Skeletal muscle tissue (tissue), 4 donors: ENCODE results near the gene PLCB1. TPM values are rescaled to one million over a fixed set of nuclear protein-coding genes. Genes with fewer than 3 reads are reported as not detected.

Source experiments
- H3K27ac ChIP-seq: one replicate; pipeline ENCODE4 v1.7.0; 2013; ENCODE audit warnings: mild to moderate bottlenecking, low read depth, low read length, inconsistent platforms
- H3K27me3 ChIP-seq, 3 donors: one replicate each; pipeline ENCODE4 v1.7.0; 2013; ENCODE audit warnings: low read length in 3 of 3; ENCODE audit not compliant: control insufficient read depth in 3 of 3, insufficient read depth in 3 of 3
- H3K36me3 ChIP-seq, 3 donors: one replicate each; pipeline ENCODE4 v1.7.0; 2013; ENCODE audit warnings: low read length in 3 of 3; ENCODE audit not compliant: control insufficient read depth in 3 of 3, insufficient read depth in 3 of 3
- H3K4me1 ChIP-seq, 3 donors: one replicate each; pipeline ENCODE4 v1.7.0; 2013; ENCODE audit warnings: low read length in 3 of 3, mild to moderate bottlenecking in 3 of 3; ENCODE audit not compliant: control insufficient read depth in 3 of 3, insufficient read depth in 3 of 3
- H3K4me3 ChIP-seq, 3 donors: one replicate each; pipeline ENCODE4 v1.7.0; 2013; ENCODE audit warnings: low read length in 3 of 3
- H3K9ac ChIP-seq, 3 donors: one replicate each; pipeline ENCODE4 v1.7.0; 2013; ENCODE audit warnings: low read length in 3 of 3, mild to moderate bottlenecking in 3 of 3, moderate library complexity in 2 of 3, low read depth in 1 of 3
- H3K9me3 ChIP-seq, 3 donors: one replicate each; pipeline ENCODE4 v1.7.0; 2013; ENCODE audit warnings: low read length in 3 of 3; ENCODE audit not compliant: control insufficient read depth in 3 of 3
- total RNA-seq: library from RNA; depleted of rRNA; stranded (reverse); fragments of >200 nt; gene quantifications from one replicate; pipeline ENCODE4 v1.2.3, GENCODE V29; 2014
- donor health status: Osteomylitis.

PLCB1 gene
- total RNA-seq, 1 donor from 2014 or later, result 13.0 TPM

DNA sequence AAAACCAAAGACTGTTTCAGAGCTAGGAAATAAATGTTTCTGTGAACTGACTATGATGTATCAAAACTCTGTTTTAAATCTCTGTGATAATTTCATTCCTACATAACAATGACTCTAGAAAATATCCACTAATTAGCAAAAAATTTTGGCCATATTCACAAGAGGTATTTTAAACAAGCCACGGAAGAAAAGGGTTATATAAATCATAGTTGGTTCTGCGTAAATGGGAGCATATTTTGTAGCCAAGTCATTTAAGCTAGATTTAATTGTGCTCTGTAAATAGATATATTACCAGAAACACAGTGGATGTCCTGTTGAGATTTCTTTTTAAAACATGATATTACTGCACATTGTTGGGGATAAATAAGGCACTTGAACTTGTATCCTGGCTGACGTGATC is 520.3 kb downstream of the PLCB1 start:
- Histone ChIP-seq H3K27ac (no peak overlapping the region), H3K9me3 (no peaks in the 10 kb centered on the region), H3K27me3 (no peaks in the 10 kb centered on the region), H3K36me3 (no peaks in the 10 kb centered on the region), H3K4me3 (no peak overlapping the region), H3K4me1 (peaks cover 0 to 2% (median 0%) of the 10 kb centered on the region in 3 donors), H3K9ac (no peak overlapping the region)

DNA sequence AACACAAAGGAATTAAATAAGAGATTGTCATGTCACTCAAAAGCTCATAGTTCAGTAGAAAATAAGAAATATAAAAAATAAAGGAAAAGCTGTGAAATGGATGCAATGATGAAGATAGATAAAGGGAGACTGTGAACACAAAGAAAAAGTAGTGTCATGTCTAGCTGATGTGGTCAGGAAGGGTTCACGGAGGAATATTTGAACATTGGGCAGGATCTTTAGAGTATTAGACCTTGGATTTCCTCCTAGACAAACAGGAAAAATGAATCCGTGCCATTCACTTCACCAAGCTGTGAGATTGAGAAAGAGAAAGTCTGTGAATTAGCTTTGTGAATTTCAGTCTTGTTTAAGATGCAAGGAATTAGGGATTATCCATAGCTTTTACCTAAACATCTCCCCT is 522.4 kb downstream of the PLCB1 start:
- Histone ChIP-seq H3K36me3 (no peaks in the 10 kb centered on the region), H3K4me3 (no peak overlapping the region), H3K9me3 (no peaks in the 10 kb centered on the region), H3K9ac (no peak overlapping the region), H3K27ac (no peak overlapping the region), H3K4me1 (no peaks in the 10 kb centered on the region), H3K27me3 (no peaks in the 10 kb centered on the region)

DNA sequence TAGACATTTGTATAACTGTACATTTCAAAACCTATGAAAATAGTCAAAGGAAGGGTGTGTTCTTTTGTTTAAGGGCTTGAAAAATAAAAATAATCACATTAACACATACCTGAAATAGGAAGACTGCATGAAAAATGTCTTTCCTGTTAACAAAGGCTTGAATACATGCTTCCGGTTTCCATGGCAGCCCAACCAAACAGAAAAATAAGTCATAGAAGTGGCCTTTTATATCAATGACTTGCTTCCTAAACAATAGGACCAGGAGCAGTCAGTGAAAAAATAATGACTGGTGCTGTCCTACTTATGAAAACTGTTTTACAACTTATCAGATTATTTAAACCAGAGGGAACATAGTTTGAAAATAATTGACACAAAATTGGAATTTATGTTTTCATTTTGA is 524.3 kb downstream of the PLCB1 start:
- H3K9me3 ChIP-seq, result no peaks in the 10 kb centered on the region
- no peaks in the 10 kb centered on the region for H3K4me1 ChIP-seq
- H3K9ac ChIP-seq, result no peak overlapping the region
- no peaks in the 10 kb centered on the region for H3K27me3 ChIP-seq
- no peaks in the 10 kb centered on the region for H3K36me3 ChIP-seq
- no peak overlapping the region for H3K4me3 ChIP-seq
- no peak overlapping the region for H3K27ac ChIP-seq

DNA sequence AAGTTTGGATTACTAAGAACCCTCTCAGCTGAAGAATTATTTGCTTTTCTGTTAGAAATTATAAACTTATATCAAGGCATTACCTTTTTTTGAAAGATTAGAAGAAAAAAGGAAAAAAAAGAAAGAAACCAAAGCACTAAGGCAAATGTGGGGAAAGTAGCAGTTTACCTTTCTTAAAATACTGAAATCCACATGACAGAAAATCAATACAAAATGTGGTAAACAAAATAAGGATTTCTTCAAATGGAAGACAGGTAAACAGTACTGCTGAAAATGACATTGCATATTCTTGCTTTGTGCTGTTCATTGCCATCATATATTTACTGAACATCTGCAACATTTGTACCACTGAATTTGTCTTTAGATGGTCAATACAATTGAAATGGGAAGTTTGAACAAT is 525.6 kb downstream of the PLCB1 start:
- no peaks in the 10 kb centered on the region for H3K9me3 ChIP-seq
- no peak overlapping the region for H3K9ac ChIP-seq
- no peaks in the 10 kb centered on the region for H3K4me1 ChIP-seq
- no peaks in the 10 kb centered on the region for H3K36me3 ChIP-seq
- H3K4me3 ChIP-seq, result no peak overlapping the region
- H3K27me3 ChIP-seq, result no peaks in the 10 kb centered on the region
- H3K27ac ChIP-seq, result no peak overlapping the region

DNA sequence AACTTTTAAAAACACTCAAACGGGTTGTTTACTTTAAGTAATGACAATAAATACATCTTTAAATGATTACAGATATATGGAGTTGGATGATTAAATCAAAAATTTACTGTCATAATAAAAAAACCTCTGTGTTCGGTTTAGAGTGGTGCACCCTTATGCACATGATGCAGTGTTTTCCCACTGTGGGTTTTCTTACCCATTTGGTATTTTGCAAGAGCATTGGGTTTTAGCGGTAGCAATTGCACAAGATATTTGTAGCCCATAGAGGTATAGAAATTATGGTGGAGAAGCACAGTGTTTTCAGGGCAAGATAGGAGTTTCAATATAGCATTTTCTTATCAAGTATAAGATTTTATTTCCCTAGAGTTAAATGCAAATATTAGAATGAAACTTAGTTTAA is 526.0 kb downstream of the PLCB1 start:
- no peaks in the 10 kb centered on the region for H3K4me1 ChIP-seq
- H3K27me3 ChIP-seq, result no peaks in the 10 kb centered on the region

DNA sequence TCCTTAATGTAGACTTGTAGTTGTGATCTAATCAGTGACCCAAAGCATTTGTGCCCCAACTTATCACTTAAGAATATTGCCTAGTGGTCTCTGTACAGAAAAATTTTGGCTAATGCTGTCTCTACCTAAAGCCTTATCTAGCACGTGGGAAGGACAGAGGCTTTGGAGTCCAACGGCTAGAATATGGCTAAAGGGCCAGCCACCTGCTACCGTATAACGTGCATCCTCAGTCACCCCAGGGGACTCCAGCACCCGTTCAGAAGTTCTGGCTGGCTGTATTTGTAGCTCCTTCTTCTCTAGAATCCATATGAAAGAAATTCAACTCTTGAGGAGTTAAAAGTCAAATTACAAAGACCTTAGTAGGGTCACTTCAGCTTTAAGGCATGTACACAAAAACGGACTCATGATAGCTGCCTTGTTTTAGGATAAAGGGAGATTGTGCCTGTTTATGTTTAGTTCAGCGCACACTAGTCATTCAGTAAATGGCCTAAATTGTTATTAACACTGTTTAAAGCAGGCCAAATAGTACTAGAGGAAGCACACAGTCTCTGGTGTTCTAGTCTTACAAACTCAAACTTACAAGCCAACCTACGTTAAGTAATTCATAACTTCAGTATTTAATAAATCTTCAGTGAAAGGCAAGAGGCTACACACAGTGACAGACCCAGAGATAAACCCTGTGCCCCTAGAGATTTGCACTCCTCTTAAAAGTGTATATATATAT is 529.3 kb downstream of the PLCB1 start:
- Histone ChIP-seq H3K9me3 (no peaks in the 10 kb centered on the region), H3K27me3 (no peaks in the 10 kb centered on the region), H3K36me3 (no peaks in the 10 kb centered on the region), H3K27ac (no peak overlapping the region), H3K4me1 (peaks cover 0 to 4% (median 3%) of the 10 kb centered on the region in 3 donors), H3K4me3 (no peak overlapping the region), H3K9ac (no peak overlapping the region)

More for the DNA sequence above, 526.0 kb downstream of the PLCB1 start:
- H3K4me3 ChIP-seq, result no peak overlapping the region
- no peaks in the 10 kb centered on the region for H3K9me3 ChIP-seq
- H3K27ac ChIP-seq, result no peak overlapping the region
- H3K36me3 ChIP-seq, result no peaks in the 10 kb centered on the region
- H3K9ac ChIP-seq, result no peak overlapping the region

DNA sequence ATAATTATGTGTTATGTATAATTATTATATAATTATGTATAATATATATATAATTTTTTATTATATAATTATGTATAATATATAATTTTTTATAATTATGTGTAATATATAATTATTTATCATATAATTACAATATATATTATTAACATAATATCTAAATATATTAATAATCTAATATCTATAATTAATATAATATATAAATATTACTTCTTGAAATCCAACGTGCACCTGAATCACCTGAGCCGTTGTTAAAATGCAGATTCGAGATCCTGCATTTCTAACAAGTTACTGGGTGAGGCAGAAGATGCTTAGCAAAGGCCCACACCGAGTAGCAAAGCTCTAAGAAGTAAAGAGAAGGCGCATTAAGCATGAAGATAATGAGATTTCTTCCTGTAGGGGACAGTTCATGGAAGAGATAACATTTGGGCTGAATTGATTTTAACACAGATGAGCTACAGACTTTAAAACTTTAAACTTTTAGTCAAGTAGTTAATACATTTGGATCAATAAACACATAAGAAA is 530.4 kb downstream of the PLCB1 start:
- Histone ChIP-seq H3K36me3 (no peaks in the 10 kb centered on the region), H3K9ac (no peak overlapping the region), H3K27me3 (no peaks in the 10 kb centered on the region), H3K9me3 (no peaks in the 10 kb centered on the region), H3K27ac (no peak overlapping the region), H3K4me1 (peaks cover 0 to 5% (median 4%) of the 10 kb centered on the region in 3 donors), H3K4me3 (no peak overlapping the region)

DNA sequence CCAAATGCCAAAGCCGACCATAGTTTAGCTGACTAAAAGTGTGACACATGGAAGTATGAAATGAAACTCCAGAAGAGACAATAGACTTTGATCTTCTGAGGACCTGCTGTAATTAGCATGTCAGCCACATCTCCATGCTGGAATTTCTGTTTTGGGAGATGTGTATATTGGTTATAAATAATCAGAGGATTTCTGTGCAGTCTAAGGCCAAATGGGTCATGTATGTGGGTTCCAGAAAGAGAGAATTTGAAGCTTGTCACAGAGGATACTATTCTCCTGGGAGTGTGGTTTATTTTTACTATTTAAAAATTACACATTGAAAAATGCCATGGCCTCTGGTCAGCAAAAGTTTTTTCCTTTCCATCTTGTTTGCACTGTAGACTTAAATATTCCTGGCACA is 531.4 kb downstream of the PLCB1 start:
- peaks cover 0 to 13% (median 4%) of the 10 kb centered on the region in 3 donors for H3K4me1 ChIP-seq
- no peaks in the 10 kb centered on the region for H3K9me3 ChIP-seq
- H3K27ac ChIP-seq, result no peak overlapping the region
- no peaks in the 10 kb centered on the region for H3K36me3 ChIP-seq
- H3K9ac ChIP-seq, result no peak overlapping the region
- H3K4me3 ChIP-seq, result no peak overlapping the region
- no peaks in the 10 kb centered on the region for H3K27me3 ChIP-seq

DNA sequence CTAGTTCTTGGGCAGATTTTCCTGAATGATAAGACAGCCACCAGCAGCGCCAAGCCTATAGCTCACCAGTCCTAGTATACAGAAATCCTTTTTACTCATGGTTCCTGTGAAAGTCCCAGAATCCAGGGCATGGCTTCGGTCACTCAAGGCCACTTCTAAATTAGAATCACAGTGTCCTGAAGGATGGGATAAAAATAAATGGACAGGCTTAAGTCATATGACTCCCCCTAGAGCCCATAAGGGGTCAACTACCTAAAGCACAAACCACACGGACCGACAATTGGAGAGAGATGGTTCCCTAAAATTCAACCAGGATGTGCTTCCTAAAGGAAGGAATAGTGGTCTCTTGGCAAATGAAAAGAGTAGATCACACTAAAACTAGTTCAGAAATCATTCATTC is 532.7 kb downstream of the PLCB1 start:
- H3K4me3 ChIP-seq, result no peak overlapping the region
- H3K4me1 ChIP-seq, result peaks cover 4 to 13% (median 5%) of the 10 kb centered on the region in 3 donors
- H3K27ac ChIP-seq, result no peak overlapping the region
- no peaks in the 10 kb centered on the region for H3K36me3 ChIP-seq
- H3K9me3 ChIP-seq, result no peaks in the 10 kb centered on the region
- no peak overlapping the region for H3K9ac ChIP-seq
- H3K27me3 ChIP-seq, result no peaks in the 10 kb centered on the region

DNA sequence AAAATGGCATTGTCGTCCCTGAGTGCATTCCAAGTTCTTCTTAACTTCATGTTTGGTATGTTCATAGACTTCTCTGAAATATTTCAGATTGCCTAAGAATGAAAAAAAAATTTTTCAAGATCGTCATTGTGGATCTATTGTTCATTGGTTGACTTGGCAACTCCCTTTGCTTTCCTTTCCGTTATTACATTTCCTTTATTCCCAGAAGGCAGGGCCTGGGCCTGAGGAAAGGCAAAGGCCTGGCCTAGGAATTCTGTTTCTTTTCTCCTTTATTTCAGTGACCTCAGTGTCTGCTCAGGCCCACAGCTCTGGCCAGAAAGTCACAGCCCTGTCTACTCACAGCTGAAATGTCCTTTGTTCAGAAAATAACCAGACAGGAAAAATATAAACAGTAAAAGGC is 535.2 kb downstream of the PLCB1 start:
- Histone ChIP-seq H3K4me1 (peaks cover 11 to 24% (median 23%) of the 10 kb centered on the region in 3 donors), H3K27ac (peak overlapping the region; percentile 46)

More for the DNA sequence above, 535.2 kb downstream of the PLCB1 start:
- no peaks in the 10 kb centered on the region for H3K9me3 ChIP-seq
- H3K9ac ChIP-seq, result no peak overlapping the region
- no peaks in the 10 kb centered on the region for H3K27me3 ChIP-seq
- no peak overlapping the region for H3K4me3 ChIP-seq
- H3K36me3 ChIP-seq, result no peaks in the 10 kb centered on the region
